Ascending aorta (tissue), 2 donors: Measurements from ENCODE around the gene HDAC2. TPM values are rescaled to one million over a fixed set of nuclear protein-coding genes. Genes with fewer than 3 reads are reported as not detected.
"Not testable (repeated sequence)": the region's sequence is repeated elsewhere in the genome, so short reads cannot be mapped to it uniquely, and the experiment has no call there.

Experiments used
- DNase-seq, 2 donors: peaks; one replicate each; pipeline ENCODE4 v3.0.0-alpha.2; 2019; ENCODE audit warnings: low spot score in 2 of 2
- H3K27ac ChIP-seq, 2 donors: fragments of 200-600 bp; sonication (generic); one replicate each; pipeline ENCODE4 v1.5.1; 2016 to 2017; ENCODE audit warnings: mild to moderate bottlenecking in 1 of 2
- H3K27me3 ChIP-seq: fragments of 200-600 bp; sonication (generic); one replicate; pipeline ENCODE4 v1.5.1; 2017
- H3K36me3 ChIP-seq, 2 donors: fragments of 200-600 bp; sonication (generic); one replicate each; pipeline ENCODE4 v1.5.1; 2016
- H3K4me1 ChIP-seq, 2 donors: fragments of 200-600 bp; sonication (generic); one replicate each; pipeline ENCODE4 v1.5.1; 2016 to 2017; ENCODE audit warnings: mild to moderate bottlenecking in 1 of 2
- H3K4me3 ChIP-seq, 2 donors: fragments of 200-600 bp; sonication (generic); one replicate each; pipeline ENCODE4 v1.5.1; 2016 to 2017; ENCODE audit warnings: mild to moderate bottlenecking in 1 of 2
- H3K9me3 ChIP-seq, 2 donors: fragments of 200-600 bp; sonication (generic); one replicate each; pipeline ENCODE4 v1.5.1; 2016
- intact Hi-C: fragments of 100-400 bp; cut with DNase I; formaldehyde crosslinking; loops from one replicate; pipeline ENCODE4 v1.15.1; 2023
- total RNA-seq: library from RNA; depleted of rRNA; stranded (reverse); fragments of >200 nt; gene quantifications from one replicate; pipeline ENCODE4 v1.1.0, GENCODE V29; 2016
- TF ChIP-seq, protein P1 (sequence below), 3 experiments: fragments of 200-600 bp in 2 of 3; fragments of 450-650 bp in 1 of 3; sonication (generic) in 2 of 3; IDR thresholded peaks; one replicate each; pipeline ENCODE4 v1.5.1; 2016 to 2019; ENCODE audit warnings: antibody characterized with exemption in 3 of 3, mild to moderate bottlenecking in 1 of 3, moderate library complexity in 1 of 3

The HDAC2 gene
- total RNA-seq, 1 donor from 2014 or later, result 19.1 TPM

DNA sequence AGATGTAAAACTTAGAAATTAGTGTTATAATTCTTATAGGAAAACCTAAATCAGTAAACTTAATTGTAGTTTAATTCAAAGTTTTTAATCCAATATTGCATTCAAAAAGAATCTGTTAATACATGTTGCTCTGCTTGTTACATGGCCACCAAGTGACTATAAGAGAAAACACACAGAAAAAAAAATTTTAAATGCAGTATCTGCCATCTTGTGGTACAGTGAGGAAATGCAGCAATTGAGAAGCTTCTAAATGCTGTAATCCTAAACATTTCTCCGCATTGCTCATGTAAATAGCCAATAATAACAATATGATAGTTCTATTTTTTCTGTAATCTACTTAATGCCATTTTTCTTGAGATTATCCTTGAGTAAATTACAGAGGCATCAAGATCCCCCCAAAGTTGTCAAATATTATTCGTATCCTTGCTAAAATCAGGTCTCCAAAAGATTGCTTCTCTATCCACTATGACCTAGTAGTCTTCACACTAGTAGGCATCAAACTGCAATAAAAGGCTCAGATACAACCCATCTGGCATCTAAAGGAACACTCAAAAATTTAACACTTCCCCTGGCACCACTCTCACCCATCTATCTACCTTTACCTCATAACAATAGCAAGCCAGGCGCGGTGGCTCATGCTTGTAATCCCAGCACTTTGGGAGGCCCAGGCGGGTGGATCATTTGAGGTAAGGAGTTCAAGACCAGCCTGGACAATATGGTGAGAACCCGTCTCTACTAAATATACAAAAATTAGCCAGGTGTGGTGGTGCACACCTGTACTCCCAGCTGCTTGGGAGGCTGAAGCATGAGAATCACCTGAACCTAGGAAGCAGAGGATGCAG, 34.6 kb downstream of the HDAC2 start:
- Histone ChIP-seq H3K27ac (no peak overlapping the region), H3K27me3 (no peaks in the 10 kb centered on the region), H3K36me3 (peaks cover 9 to 26% of the 10 kb centered on the region in 2 donors), H3K9me3 (no peaks in the 10 kb centered on the region), H3K4me3 (no peak overlapping the region), H3K4me1 (no peaks in the 10 kb centered on the region)
- intact Hi-C loops, result no loop called here
- no peak for DNase-seq
- TF ChIP-seq, protein P1, sequence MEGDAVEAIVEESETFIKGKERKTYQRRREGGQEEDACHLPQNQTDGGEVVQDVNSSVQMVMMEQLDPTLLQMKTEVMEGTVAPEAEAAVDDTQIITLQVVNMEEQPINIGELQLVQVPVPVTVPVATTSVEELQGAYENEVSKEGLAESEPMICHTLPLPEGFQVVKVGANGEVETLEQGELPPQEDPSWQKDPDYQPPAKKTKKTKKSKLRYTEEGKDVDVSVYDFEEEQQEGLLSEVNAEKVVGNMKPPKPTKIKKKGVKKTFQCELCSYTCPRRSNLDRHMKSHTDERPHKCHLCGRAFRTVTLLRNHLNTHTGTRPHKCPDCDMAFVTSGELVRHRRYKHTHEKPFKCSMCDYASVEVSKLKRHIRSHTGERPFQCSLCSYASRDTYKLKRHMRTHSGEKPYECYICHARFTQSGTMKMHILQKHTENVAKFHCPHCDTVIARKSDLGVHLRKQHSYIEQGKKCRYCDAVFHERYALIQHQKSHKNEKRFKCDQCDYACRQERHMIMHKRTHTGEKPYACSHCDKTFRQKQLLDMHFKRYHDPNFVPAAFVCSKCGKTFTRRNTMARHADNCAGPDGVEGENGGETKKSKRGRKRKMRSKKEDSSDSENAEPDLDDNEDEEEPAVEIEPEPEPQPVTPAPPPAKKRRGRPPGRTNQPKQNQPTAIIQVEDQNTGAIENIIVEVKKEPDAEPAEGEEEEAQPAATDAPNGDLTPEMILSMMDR (IDR thresholded peaks at IDR 0.05), result peak; percentile 22 to 70 (median 48)

DNA sequence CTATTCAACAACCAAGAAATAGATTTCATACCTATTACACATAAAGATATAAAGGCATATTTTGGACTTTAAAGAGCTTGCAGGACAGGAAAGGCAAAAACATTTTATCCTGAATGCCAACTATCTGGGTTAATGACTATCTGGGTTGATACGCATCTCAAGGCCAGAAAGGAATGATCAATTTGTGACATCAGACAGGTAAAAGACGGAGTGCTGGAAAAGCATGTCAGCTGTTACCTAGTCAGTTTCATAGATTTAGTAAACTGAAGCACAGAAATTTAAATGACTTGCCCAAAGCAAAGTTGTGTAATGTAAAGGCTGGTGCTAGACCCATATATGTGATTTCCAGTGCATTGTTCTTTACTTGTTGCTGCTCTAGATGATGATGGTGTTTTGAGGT, 36.8 kb downstream of the HDAC2 start:
- H3K27ac ChIP-seq, result no peak overlapping the region
- H3K4me1 ChIP-seq, result no peaks in the 10 kb centered on the region
- no peaks in the 10 kb centered on the region for H3K27me3 ChIP-seq
- H3K4me3 ChIP-seq, result no peak overlapping the region
- intact Hi-C loops, result no loop called here
- DNase-seq, result no peak
- peaks cover 0 to 11% of the 10 kb centered on the region in 2 donors for H3K9me3 ChIP-seq
- peaks cover 7 to 10% of the 10 kb centered on the region in 2 donors for H3K36me3 ChIP-seq
- TF ChIP-seq, protein P1 (IDR thresholded peaks at IDR 0.05), result no peak

DNA sequence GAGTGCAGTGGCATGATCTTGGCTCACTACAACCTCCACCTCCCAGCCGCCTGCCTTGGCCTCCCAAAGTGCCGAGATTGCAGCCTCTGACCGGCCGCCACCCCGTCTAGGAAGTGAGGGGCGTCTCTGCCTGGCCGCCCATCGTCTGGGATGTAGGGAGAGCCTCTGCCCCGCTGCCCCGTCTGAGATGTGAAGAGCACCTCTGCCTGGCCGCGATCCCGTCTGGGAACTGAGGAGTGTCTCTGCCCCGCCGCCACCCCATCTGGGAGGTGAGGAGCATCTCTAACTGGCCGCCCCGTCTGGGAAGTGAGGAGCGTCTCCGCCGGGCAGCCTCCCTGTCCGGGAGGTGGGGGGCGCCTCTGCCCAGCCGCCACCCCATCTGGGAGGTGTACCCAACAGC, 39.0 kb downstream of the HDAC2 start:
- H3K4me3 ChIP-seq, H3K4me1 ChIP-seq, DNase-seq, intact Hi-C loops, H3K27ac ChIP-seq, H3K27me3 ChIP-seq, H3K36me3 ChIP-seq: not testable (repeated sequence)
- H3K9me3 ChIP-seq, result peaks cover 0 to 17% of the 10 kb centered on the region in 2 donors

DNA sequence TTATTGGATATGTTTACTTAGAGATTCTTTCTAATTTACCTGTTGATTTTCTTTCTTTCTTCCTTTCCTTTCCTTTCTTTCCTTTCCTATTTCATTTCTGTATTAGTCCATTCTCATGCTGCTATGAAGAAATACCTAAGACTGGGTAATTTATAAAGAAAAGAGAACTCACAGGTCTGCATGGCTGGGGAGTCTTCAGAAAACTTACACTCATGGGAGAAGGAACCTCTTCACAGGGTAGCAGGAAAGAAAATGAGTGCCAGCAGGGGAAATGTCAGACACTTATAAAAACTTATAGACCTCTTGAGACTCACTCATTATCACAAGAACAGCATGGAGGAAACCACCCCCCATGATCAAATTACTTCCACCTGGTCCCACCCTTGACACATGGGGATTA, 40.8 kb downstream of the HDAC2 start:
- TF ChIP-seq, protein P1 (IDR thresholded peaks at IDR 0.05), result no peak
- intact Hi-C loops, result no loop called here
- Histone ChIP-seq H3K27ac (no peak overlapping the region), H3K4me1 (no peaks in the 10 kb centered on the region), H3K36me3 (no peaks in the 10 kb centered on the region), H3K9me3 (peaks cover 0 to 17% of the 10 kb centered on the region in 2 donors), H3K27me3 (no peaks in the 10 kb centered on the region), H3K4me3 (no peak overlapping the region)
- DNase-seq, result no peak

DNA sequence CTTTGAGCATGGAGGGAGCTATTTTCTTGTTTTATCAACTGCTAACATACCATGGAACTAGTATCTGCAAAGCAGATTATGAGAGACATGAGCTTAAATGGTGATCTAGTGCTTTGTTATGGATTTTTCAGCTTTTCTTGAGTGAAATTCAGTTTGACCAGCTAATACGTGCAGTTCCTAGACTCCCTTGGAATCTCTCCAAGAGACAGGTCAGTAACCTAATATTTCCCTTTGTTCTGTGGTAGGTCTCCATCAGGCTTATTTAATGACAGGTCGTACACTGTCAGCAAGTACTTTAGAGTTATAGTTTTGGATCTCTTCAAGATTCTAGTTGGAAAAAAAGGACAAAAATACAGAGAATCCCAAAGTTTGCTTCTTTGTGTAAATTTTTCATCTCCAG, 43.9 kb downstream of the HDAC2 start:
- DNase-seq, result no peak
- H3K27me3 ChIP-seq, result no peaks in the 10 kb centered on the region
- intact Hi-C loops, result no loop called here
- TF ChIP-seq, protein P1 (IDR thresholded peaks at IDR 0.05), result no peak
- H3K27ac ChIP-seq, result no peak overlapping the region
- H3K4me1 ChIP-seq, result peaks cover 0 to 7% of the 10 kb centered on the region in 2 donors
- no peaks in the 10 kb centered on the region for H3K36me3 ChIP-seq
- H3K4me3 ChIP-seq, result no peak overlapping the region
- H3K9me3 ChIP-seq, result peaks cover 0 to 17% of the 10 kb centered on the region in 2 donors

DNA sequence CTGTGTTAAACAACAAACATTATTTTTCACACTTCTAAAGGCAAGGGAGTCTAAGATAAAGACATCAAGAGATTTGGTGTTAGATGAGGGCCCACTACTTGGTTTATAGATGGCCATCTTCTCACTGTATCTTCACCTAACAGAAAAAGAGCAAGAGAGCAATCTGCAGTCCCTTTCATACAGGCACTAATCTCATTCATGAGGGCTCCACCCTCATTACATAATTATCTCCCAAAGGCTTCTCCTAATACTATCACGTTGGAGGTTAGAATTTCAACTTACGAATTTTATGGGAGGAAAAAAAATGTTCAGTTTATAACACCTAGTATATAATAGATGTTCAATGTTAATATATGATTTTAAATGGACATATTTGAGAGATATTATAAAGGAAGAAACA, 45.6 kb downstream of the HDAC2 start:
- TF ChIP-seq, protein P1 (IDR thresholded peaks at IDR 0.05), result no peak
- no peaks in the 10 kb centered on the region for H3K36me3 ChIP-seq
- no peak overlapping the region for H3K4me3 ChIP-seq
- no peak overlapping the region for H3K27ac ChIP-seq
- H3K9me3 ChIP-seq, result peaks cover 0 to 17% of the 10 kb centered on the region in 2 donors
- H3K27me3 ChIP-seq, result no peaks in the 10 kb centered on the region
- H3K4me1 ChIP-seq, result peaks cover 0 to 7% of the 10 kb centered on the region in 2 donors
- intact Hi-C loops, result no loop called here
- DNase-seq, result no peak
